ENCODE measurements around the gene CDR2. TPM values are rescaled to one million over a fixed set of nuclear protein-coding genes. Genes with fewer than 3 reads are reported as not detected.
"Not testable (repeated sequence)": the region's sequence is repeated elsewhere in the genome, so short reads cannot be mapped to it uniquely, and the experiment has no call there.

Gene CDR2
- total RNA-seq, 1 donor from 2014 or later, result 16.2 TPM

GRCh38 chr16:22370038-22370820, 4.2 kb downstream of the CDR2 start:
- TF ChIP-seq CTCF (IDR thresholded peaks at IDR 0.05), result no peak
- Histone ChIP-seq H3K9me3 (no peaks in the 10 kb centered on the region), H3K4me3 (no peak overlapping the region), H3K4me1 (peaks cover 55% of the 10 kb centered on the region), H3K36me3 (no peaks in the 10 kb centered on the region), H3K27ac (peak overlapping the region; percentile 40), H3K27me3 (ENCODE audit: low read depth) (no peaks in the 10 kb centered on the region)
- ATAC-seq, result no peak
- DNase-seq, result no peak
- intact Hi-C loops (cut with DNase I), result no loop called here

GRCh38 chr16:22369221-22369811, 5.1 kb downstream of the CDR2 start:
- H3K36me3 ChIP-seq, result peaks cover 8% of the 10 kb centered on the region
- intact Hi-C loops (cut with DNase I), result no loop called here
- H3K9me3 ChIP-seq, result no peaks in the 10 kb centered on the region
- DNase-seq (no peak), ATAC-seq (no peak)
- H3K27ac ChIP-seq, result peak overlapping the region; percentile 40
- H3K27me3 ChIP-seq (ENCODE audit: low read depth), result no peaks in the 10 kb centered on the region
- H3K4me3 ChIP-seq, result no peak overlapping the region
- TF ChIP-seq CTCF (IDR thresholded peaks at IDR 0.05), result no peak
- H3K4me1 ChIP-seq, result peaks cover 52% of the 10 kb centered on the region

GRCh38 chr16:22368200-22368826, 6.1 kb downstream of the CDR2 start:
- intact Hi-C loops (cut with DNase I); DNase-seq: not testable (repeated sequence)

GRCh38 chr16:22366889-22367288, 7.5 kb downstream of the CDR2 start:
- no peaks in the 10 kb centered on the region for H3K27me3 ChIP-seq (ENCODE audit: low read depth)
- H3K36me3 ChIP-seq, result peaks cover 27% of the 10 kb centered on the region
- no peak overlapping the region for H3K4me3 ChIP-seq
- H3K4me1 ChIP-seq, result peaks cover 36% of the 10 kb centered on the region
- ATAC-seq (no peak), DNase-seq (no peak)
- no peak overlapping the region for H3K27ac ChIP-seq
- H3K9me3 ChIP-seq, result no peaks in the 10 kb centered on the region
- TF ChIP-seq CTCF (IDR thresholded peaks at IDR 0.05), result no peak
- intact Hi-C loops (cut with DNase I), result no loop called here

More at GRCh38 chr16:22368200-22368826, 6.1 kb downstream of the CDR2 start:
- Histone ChIP-seq H3K4me1 (peaks cover 50% of the 10 kb centered on the region), H3K36me3 (peaks cover 18% of the 10 kb centered on the region)
- H3K4me3 ChIP-seq; H3K27ac ChIP-seq; H3K27me3 ChIP-seq (ENCODE audit: low read depth); H3K9me3 ChIP-seq; ATAC-seq: not testable (repeated sequence)

- Histone ChIP-seq H3K27me3 (ENCODE audit: low read depth) (no peaks in the 10 kb centered on the region), H3K36me3 (peaks cover 27% of the 10 kb centered on the region), H3K9me3 (no peaks in the 10 kb centered on the region), H3K27ac (no peak overlapping the region), H3K4me1 (peaks cover 32% of the 10 kb centered on the region), H3K4me3 (no peak overlapping the region)
- ATAC-seq (no peak), DNase-seq (no peak)
- no peak for TF ChIP-seq CTCF (IDR thresholded peaks at IDR 0.05)
- intact Hi-C loops (cut with DNase I), result no loop called here
Observed at GRCh38 chr16:22366371-22366770, 8.0 kb downstream of the CDR2 start.

- H3K27me3 ChIP-seq (ENCODE audit: low read depth), result no peaks in the 10 kb centered on the region
- no peak overlapping the region for H3K4me3 ChIP-seq
- no peak for DNase-seq
- peaks cover 27% of the 10 kb centered on the region for H3K36me3 ChIP-seq
- peaks cover 12% of the 10 kb centered on the region for H3K4me1 ChIP-seq
- H3K9me3 ChIP-seq, result no peaks in the 10 kb centered on the region
- TF ChIP-seq CTCF (IDR thresholded peaks at IDR 0.05), result no peak
- intact Hi-C loops (cut with DNase I), result no loop called here
- no peak overlapping the region for H3K27ac ChIP-seq
- ATAC-seq, result no peak
Observed at GRCh38 chr16:22364241-22364640, 10.2 kb downstream of the CDR2 start.
